Panc1 (cell line): Measurements from ENCODE around the gene ITK. TPM values are rescaled to one million over a fixed set of nuclear protein-coding genes. Genes with fewer than 3 reads are reported as not detected.

Source experiments
- ATAC-seq: fragments of 200-7000 bp; cut with Tn5 transposase; 2 replicates; pipeline ENCODE4 v1.9.1; 2020; ENCODE audit warnings: mild to moderate bottlenecking, moderate library complexity
- BruUV-seq: library from RNA; stranded (reverse); fragments of 400-500 nt; replicated peaks from 2 replicates; lab custom pipeline; 2021; lab: Mats Ljungman, UMichigan
- CTCF ChIA-PET: fragments of 300-600 bp; sonication (Branson Sonifier 250); formaldehyde crosslinking; loops from one replicate; lab custom pipeline; 2022; ENCODE audit warnings: antibody characterized with exemption; lab: Charles Lee
- POLR2A ChIA-PET: fragments of 300-600 bp; sonication (Branson Sonifier 250); formaldehyde crosslinking; loops from one replicate; lab custom pipeline; 2022; ENCODE audit warnings: antibody characterized with exemption; lab: Charles Lee
- DNase-seq: peaks from one replicate; pipeline ENCODE4 v3.0.0-alpha.2; 2010; ENCODE audit warnings: low read depth, low spot score
- H3K27ac ChIP-seq: 2 replicates; pipeline ENCODE4 v1.5.1; 2011; ENCODE audit warnings: mild to moderate bottlenecking, low read length, inconsistent platforms
- H3K27me3 ChIP-seq: fragments of 200-500 bp; sonication (Bioruptor generic); 2 replicates; pipeline ENCODE4 v1.6.0; 2014; ENCODE audit warnings: low read length, inconsistent platforms; ENCODE audit not compliant: control insufficient read depth, insufficient read depth
- H3K36me3 ChIP-seq: fragments of 200-500 bp; sonication (Bioruptor generic); 2 replicates; pipeline ENCODE4 v1.5.1; 2014; ENCODE audit warnings: inconsistent platforms, mild to moderate bottlenecking, low read length, moderate library complexity; ENCODE audit not compliant: control insufficient read depth, insufficient read depth
- H3K4me1 ChIP-seq: 2 replicates; pipeline ENCODE4 v1.5.1; 2011; ENCODE audit warnings: inconsistent platforms, mild to moderate bottlenecking, low read length, moderate library complexity; ENCODE audit not compliant: control insufficient read depth, insufficient read depth
- H3K4me3 ChIP-seq, 2 experiments: 2 replicates each; pipeline ENCODE4 v1.5.1; 2011 to 2012; ENCODE audit warnings: low read depth in 2 of 2, low read length in 2 of 2, mild to moderate bottlenecking in 2 of 2, inconsistent platforms in 1 of 2, moderate library complexity in 1 of 2
- H3K9me3 ChIP-seq: fragments of 200-500 bp; sonication (Bioruptor generic); 2 replicates; pipeline ENCODE4 v1.5.1; 2014; ENCODE audit warnings: low read depth, mild to moderate bottlenecking, inconsistent platforms, low read length, moderate library complexity; ENCODE audit not compliant: control insufficient read depth, insufficient read depth
- CTCF ChIP-seq: fragments of 450-650 bp; IDR thresholded peaks from 2 replicates; pipeline ENCODE4 v1.5.1; 2017; ENCODE audit warnings: mild to moderate bottlenecking
- POLR2AphosphoS5 ChIP-seq: IDR thresholded peaks from 2 replicates; pipeline ENCODE4 v1.6.1; 2012; ENCODE audit warnings: mild to moderate bottlenecking, low read depth, low read length, moderate library complexity
- REST ChIP-seq, 2 experiments: IDR thresholded peaks; 2 replicates each; pipeline ENCODE4 v1.6.1; 2011 to 2012; ENCODE audit warnings: low read depth in 2 of 2, control low read depth in 1 of 2, low read length in 1 of 2, mild to moderate bottlenecking in 1 of 2, moderate library complexity in 1 of 2; ENCODE audit not compliant: insufficient read depth in 1 of 2
- SIN3A ChIP-seq: IDR thresholded peaks from 2 replicates; pipeline ENCODE4 v1.6.1; 2012; ENCODE audit warnings: low read depth, mild to moderate bottlenecking, low read length, moderate library complexity, borderline replicate concordance; ENCODE audit not compliant: insufficient read depth
- TCF7L2 ChIP-seq: IDR thresholded peaks from 2 replicates; pipeline ENCODE4 v1.6.1; 2011; ENCODE audit warnings: mild to moderate bottlenecking, low read depth, low read length, inconsistent platforms
- in situ Hi-C: cut with HindIII; loops from 2 replicates; pipeline ENCODE4 v1.10.0; 2016; ENCODE audit warnings: low sequenced_read_pairs, low pct_unique_long_range_greater_than_20kb
- intact Hi-C: fragments of 100-400 bp; cut with micrococcal nuclease; formaldehyde crosslinking; loops from one replicate; pipeline ENCODE4 v1.10.0; 2022; ENCODE audit not compliant: unreplicated experiment
- total RNA-seq: library from RNA; stranded (reverse); gene quantifications from one replicate; pipeline ENCODE4 v1.2.1, GENCODE V29; 2021; ENCODE audit not compliant: unreplicated experiment

Gene ITK
- total RNA-seq, 1 experiment from 2014 or later, result 0.26 TPM

- DNase-seq, result no peak
- no TSS peak for BruUV-seq
- in situ Hi-C loops (no loop called here), intact Hi-C loops (no loop called here)
- ChIA-PET CTCF (interaction anchor here (0.6 kb wide), 1 partner anchor 14 kb away, joined by 5 read pairs; no protein-coding TSS in a partner anchor), POLR2A (no interaction called here)
- no peak overlapping the region for H3K4me3 ChIP-seq
- TF ChIP-seq SIN3A (no peak), TCF7L2 (no peak), REST (IDR thresholded peaks at IDR 0.05; ENCODE audit: insufficient read depth in 1 of 2, low read depth in 2 of 2, low read length in 1 of 2) (no peak)
- H3K9me3 ChIP-seq, result no peaks in the 10 kb centered on the region
- no peak overlapping the region for H3K27ac ChIP-seq
- H3K27me3 ChIP-seq, result no peaks in the 10 kb centered on the region
- H3K36me3 ChIP-seq, result no peaks in the 10 kb centered on the region
- H3K4me1 ChIP-seq, result no peaks in the 10 kb centered on the region
- ATAC-seq, result no peak
These were observed 16.1 kb upstream of the ITK start for GRCh38 chr5:157164521-157164920.

- Histone ChIP-seq H3K36me3 (no peaks in the 10 kb centered on the region), H3K9me3 (no peaks in the 10 kb centered on the region), H3K4me3 (no peak overlapping the region), H3K27me3 (no peaks in the 10 kb centered on the region), H3K27ac (no peak overlapping the region), H3K4me1 (no peaks in the 10 kb centered on the region)
- in situ Hi-C loops, result no loop called here
- BruUV-seq, result no TSS peak
- ChIA-PET POLR2A (no interaction called here), CTCF (no interaction called here)
- DNase-seq (no peak), ATAC-seq (no peak)
- intact Hi-C loops, result no loop called here
- TF ChIP-seq SIN3A (no peak), POLR2AphosphoS5 (no peak), TCF7L2 (no peak), REST (IDR thresholded peaks at IDR 0.05; ENCODE audit: insufficient read depth in 1 of 2, low read depth in 2 of 2, low read length in 1 of 2) (no peak), CTCF (no peak)
These were observed 15.4 kb upstream of the ITK start for GRCh38 chr5:157165261-157165660.
